ENCODE data around the gene PLEKHM2.

Gene PLEKHM2

GRCh38 chr1:15726508-15726907, 42.4 kb downstream of the PLEKHM2 start:
- no peak for DNase-seq (ENCODE audit: low read depth)

- DNase-seq (ENCODE audit: low read depth) = no peak
Observed at GRCh38 chr1:15727021-15727420, 42.9 kb downstream of the PLEKHM2 start.

GRCh38 chr1:15727424-15727823, 43.3 kb downstream of the PLEKHM2 start:
- no peak for DNase-seq (ENCODE audit: low read depth)

DNA sequence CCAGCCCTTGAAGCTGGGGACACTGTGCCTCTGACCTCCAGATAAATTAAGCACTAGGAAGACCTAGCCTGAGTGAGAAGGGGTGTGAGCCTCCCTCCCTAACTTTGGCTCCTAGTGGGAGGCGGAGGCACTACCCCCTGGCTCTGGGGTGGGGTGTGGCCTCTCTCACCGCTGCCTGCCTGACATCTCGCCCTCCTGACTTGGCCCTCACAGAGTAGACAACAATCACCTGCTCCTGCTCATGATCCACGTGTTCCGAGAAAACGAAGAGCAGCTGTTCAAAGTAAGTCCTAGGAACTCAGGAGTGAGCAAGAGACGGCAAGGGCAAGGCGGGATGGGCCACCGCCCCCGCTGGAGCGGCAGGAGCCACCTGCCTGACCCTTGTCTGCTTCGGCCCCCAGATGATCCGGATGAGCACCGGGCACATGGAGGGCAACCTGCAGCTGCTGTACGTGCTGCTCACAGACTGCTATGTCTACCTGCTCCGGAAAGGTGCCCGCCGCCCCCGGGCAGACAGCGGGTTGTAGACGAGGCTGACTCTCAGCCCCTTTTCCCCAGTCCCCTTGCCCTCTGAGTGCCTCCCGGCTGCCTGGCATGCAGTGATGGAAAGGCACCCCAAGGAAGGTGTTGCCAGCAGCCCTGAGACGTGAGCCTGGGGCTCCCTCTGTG, 43.9 kb downstream of the PLEKHM2 start:
- DNase-seq (ENCODE audit: low read depth) = no peak

- DNase-seq (ENCODE audit: low read depth) = no peak
Observed at GRCh38 chr1:15728937-15729657, 45.0 kb downstream of the PLEKHM2 start.

DNA sequence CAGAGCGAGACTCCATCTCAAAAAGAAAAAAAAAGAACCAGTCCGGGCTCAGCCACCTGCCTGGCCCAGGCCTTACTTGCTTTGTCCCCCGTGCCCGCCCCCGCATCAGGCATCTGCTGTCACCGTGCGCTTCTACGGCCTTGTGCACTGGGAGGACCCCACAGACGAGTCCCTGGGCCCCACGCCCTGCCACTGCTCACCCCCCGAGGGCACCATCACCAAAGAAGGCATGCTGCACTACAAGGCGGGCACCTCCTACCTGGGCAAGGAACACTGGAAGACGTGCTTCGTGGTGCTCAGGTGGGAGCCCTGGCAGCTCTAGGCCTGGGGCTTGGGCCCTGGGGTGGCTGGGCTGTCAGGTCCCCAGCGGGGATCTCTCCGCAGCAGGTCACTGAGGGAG, 46.3 kb downstream of the PLEKHM2 start:
- no peak for DNase-seq (ENCODE audit: low read depth)

DNA sequence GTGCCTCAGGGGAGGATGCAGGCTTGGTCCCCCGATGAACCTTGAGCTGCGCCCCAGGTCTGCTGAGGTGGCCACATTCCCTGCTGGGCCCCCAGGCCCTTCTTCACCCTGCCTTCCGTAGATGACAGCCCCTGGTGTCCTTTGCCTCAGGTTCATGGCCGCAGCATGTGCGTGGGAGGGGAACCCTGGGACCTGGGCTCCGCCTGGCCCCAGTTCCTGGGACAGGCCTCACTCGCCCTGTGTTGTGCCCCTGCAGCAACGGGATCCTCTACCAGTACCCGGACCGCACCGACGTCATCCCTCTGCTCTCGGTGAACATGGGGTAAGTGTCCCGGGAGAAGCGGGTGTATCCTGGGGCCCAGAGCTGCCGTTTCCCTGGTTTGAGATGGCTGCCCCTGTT, 46.8 kb downstream of the PLEKHM2 start:
- DNase-seq (ENCODE audit: low read depth) = no peak

DNA sequence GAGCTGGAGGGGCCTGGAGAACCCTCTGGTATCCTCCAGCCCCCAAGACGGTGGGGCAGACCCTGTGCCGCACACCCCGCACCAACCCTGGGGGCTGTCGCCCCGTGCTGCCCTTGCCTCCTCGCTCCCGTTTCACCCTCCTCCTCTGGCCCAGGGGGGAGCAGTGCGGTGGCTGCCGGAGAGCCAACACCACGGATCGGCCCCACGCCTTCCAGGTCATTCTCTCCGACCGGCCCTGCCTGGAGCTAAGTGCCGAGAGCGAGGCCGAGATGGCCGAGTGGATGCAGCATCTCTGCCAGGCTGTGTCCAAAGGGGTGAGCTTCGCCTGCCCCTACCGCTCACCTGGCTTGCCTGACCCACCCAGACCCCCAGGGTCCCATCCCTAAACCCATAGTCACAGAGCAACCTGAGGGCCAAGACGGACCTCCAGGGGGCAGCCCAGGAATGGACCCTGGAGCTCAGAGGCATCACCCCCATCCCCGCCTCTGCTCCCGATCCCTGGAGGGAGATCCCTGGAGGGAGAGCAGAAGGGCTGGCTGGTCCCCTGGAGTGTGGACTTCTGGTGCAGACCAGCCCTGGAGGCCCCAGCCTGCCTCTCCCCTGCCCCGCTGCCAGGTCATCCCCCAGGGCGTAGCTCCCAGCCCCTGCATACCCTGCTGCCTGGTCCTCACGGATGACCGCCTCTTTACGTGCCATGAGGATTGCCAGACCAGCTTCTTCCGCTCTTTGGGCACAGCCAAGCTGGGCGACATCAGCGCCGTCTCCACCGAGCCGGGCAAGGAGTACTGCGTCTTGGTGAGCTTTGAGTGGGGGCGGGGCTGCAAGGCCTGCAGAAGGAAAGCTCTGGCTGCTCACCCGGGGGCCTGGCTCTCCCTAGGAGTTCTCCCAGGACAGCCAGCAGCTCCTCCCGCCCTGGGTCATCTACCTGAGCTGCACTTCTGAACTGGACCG, 47.9 kb downstream of the PLEKHM2 start:
- no peak for DNase-seq (ENCODE audit: low read depth)

- no peak for DNase-seq (ENCODE audit: low read depth)
Observed at GRCh38 chr1:15732686-15733081, 48.6 kb downstream of the PLEKHM2 start.

GRCh38 chr1:15733218-15733725, 49.2 kb downstream of the PLEKHM2 start:
- DNase-seq (ENCODE audit: low read depth) = no peak

DNA sequence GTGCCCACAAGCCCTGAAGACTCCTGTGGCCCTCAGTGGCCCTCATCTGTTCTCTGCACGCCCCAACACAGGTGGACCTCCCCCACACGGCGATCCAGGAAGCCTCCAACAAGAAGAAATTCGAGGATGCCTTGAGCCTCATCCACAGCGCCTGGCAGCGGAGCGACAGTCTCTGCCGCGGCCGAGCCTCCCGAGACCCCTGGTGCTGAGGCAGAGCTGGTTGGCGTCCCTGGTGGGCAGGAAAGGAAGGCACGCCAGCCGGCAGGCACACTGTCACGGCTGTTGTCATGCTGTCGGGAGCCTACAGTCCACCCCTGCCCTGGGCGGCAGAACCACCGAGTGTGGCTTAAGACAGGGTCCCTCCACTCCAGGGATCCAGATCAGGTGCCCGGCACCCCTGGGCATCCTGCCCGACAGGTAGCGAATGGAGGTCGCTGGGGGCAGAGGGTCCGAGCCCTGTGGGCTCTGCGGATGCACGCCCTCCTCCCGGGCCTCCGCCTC, 49.7 kb downstream of the PLEKHM2 start:
- no peak for DNase-seq (ENCODE audit: low read depth)

DNA sequence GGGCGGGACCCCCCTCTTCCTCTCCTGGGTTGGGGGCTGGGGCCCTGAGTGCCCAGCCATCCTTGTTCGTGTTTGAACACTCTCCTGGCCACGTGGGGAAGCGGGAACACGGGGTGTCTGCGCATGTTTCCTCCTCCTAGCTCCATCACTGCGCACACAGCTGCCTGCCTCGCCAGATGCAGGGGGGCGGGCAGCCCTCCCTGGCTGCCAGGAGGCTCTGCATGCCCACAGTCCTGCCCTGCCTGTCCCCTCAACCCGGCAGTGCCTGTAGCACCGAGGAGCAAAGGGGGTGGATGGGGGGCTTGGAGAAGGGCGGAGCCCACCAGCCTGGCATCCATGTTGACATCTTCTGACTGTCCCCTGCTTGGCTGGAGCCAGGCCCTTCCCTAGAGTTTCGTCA, 50.2 kb downstream of the PLEKHM2 start:
- DNase-seq (ENCODE audit: low read depth) = no peak

GRCh38 chr1:15734901-15735300, 50.8 kb downstream of the PLEKHM2 start:
- DNase-seq (ENCODE audit: low read depth) = no peak

- no peak for DNase-seq (ENCODE audit: low read depth)
Observed at GRCh38 chr1:15735304-15736037, 51.4 kb downstream of the PLEKHM2 start.

DNA sequence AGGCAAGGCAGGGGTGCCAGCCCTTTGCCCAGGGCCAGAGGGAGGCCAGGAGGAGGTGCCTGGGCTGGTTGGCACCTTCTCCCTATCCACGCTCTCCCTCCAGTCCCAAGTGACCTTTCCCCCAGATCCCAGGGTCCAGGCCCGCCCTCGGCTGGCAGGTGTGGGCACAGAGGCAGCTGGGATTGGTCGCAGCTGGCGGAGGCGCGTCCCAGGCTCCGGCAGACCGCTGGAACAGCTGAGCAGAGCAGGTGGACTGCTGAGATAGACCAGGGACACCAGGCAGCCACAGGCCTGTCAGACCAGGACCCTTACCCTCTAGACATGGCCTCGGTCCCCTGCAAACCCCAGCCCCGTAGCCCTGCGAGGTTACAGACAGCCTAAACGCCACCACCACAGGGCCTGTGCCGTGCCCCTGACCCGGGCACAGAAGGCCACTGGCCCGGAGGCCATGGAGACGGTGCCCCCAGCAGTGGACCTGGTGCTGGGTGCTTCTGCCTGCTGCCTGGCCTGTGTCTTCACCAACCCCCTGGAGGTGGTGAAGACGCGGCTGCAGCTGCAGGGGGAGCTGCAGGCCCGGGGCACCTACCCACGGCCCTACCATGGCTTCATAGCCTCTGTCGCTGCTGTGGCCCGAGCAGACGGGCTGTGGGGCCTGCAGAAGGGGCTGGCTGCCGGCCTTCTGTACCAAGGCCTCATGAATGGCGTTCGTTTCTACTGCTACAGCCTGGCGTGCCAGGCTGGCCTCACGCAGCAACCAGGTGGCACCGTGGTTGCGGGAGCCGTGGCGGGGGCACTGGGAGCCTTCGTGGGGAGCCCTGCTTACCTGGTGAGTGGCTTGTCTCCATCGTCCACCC, 52.1 kb downstream of the PLEKHM2 start, which contains the start of gene SLC25A34:
Gene SLC25A34 (plus strand): TSS at position 221 of the 854 bp plus-strand sequence. CDS start 228 bp downstream, at position 449.
- DNase-seq (ENCODE audit: low read depth) = no peak

GRCh38 chr1:15736892-15737261, 52.8 kb downstream of the PLEKHM2 start:
- no peak for DNase-seq (ENCODE audit: low read depth)

GRCh38 chr1:15737324-15738319, 53.5 kb downstream of the PLEKHM2 start:
- DNase-seq (ENCODE audit: low read depth) = no peak

GRCh38 chr1:15738416-15739113, 54.4 kb downstream of the PLEKHM2 start:
- DNase-seq (ENCODE audit: low read depth) = no peak

- no peak for DNase-seq (ENCODE audit: low read depth)
Observed at GRCh38 chr1:15739259-15739658, 55.1 kb downstream of the PLEKHM2 start.
